ENCODE data around the gene ARAP2. TPM values are rescaled to one million over a fixed set of nuclear protein-coding genes. Genes with fewer than 3 reads are reported as not detected.

The ARAP2 gene
- total RNA-seq, 3 donors from 2014 or later, result 21.3 to 71.4 (median 23.2) TPM

- H3K36me3 ChIP-seq, result no peaks in the 10 kb centered on the region
- no peak for DNase-seq (ENCODE audit: low spot score in 2 of 2)
- no peak overlapping the region for H3K4me3 ChIP-seq
- H3K9me3 ChIP-seq, result no peaks in the 10 kb centered on the region
- H3K27me3 ChIP-seq, result no peaks in the 10 kb centered on the region
- intact Hi-C loops (cut with DNase I; ENCODE audit: low total_unique reads), result no loop called here
- no peak overlapping the region for H3K27ac ChIP-seq
- TF ChIP-seq POLR2A (IDR thresholded peaks at IDR 0.05) (no peak), CTCF (IDR thresholded peaks at IDR 0.05) (no peak), POLR2AphosphoS5 (IDR thresholded peaks at IDR 0.05) (no peak)
- no peaks in the 10 kb centered on the region for H3K4me1 ChIP-seq
Observed at GRCh38 chr4:36128689-36129088, 115.6 kb downstream of the ARAP2 start.

- no peak overlapping the region for H3K27ac ChIP-seq
- TF ChIP-seq POLR2AphosphoS5 (IDR thresholded peaks at IDR 0.05) (no peak), CTCF (IDR thresholded peaks at IDR 0.05) (no peak), POLR2A (IDR thresholded peaks at IDR 0.05) (no peak)
- no peak for DNase-seq (ENCODE audit: low spot score in 2 of 2)
- intact Hi-C loops (cut with DNase I; ENCODE audit: low total_unique reads), result no loop called here
- no peaks in the 10 kb centered on the region for H3K4me1 ChIP-seq
- H3K27me3 ChIP-seq, result no peaks in the 10 kb centered on the region
- H3K36me3 ChIP-seq, result no peaks in the 10 kb centered on the region
- H3K4me3 ChIP-seq, result no peak overlapping the region
- H3K9me3 ChIP-seq, result no peaks in the 10 kb centered on the region
Observed at GRCh38 chr4:36123906-36124305, 120.4 kb downstream of the ARAP2 start.

GRCh38 chr4:36115312-36115711 is 129.0 kb downstream of the ARAP2 start:
- intact Hi-C loops (cut with DNase I; ENCODE audit: low total_unique reads), result no loop called here
- TF ChIP-seq CTCF (IDR thresholded peaks at IDR 0.05), result no peak
- TF ChIP-seq POLR2AphosphoS5 (IDR thresholded peaks at IDR 0.05), result no peak
- TF ChIP-seq POLR2A (IDR thresholded peaks at IDR 0.05), result no peak
- Histone ChIP-seq H3K27me3 (no peaks in the 10 kb centered on the region), H3K4me3 (no peak overlapping the region), H3K4me1 (no peaks in the 10 kb centered on the region), H3K27ac (no peak overlapping the region), H3K9me3 (no peaks in the 10 kb centered on the region), H3K36me3 (no peaks in the 10 kb centered on the region)
- DNase-seq (ENCODE audit: low spot score in 2 of 2), result no peak

- H3K27me3 ChIP-seq, result no peaks in the 10 kb centered on the region
- no peak overlapping the region for H3K27ac ChIP-seq
- H3K36me3 ChIP-seq, result peaks cover 4% of the 10 kb centered on the region
- H3K4me1 ChIP-seq, result no peaks in the 10 kb centered on the region
- DNase-seq (ENCODE audit: low spot score in 2 of 2), result no peak
- intact Hi-C loops (cut with DNase I; ENCODE audit: low total_unique reads), result no loop called here
- no peaks in the 10 kb centered on the region for H3K9me3 ChIP-seq
- H3K4me3 ChIP-seq, result no peak overlapping the region
- no peak for TF ChIP-seq POLR2AphosphoS5 (IDR thresholded peaks at IDR 0.05)
- TF ChIP-seq CTCF (IDR thresholded peaks at IDR 0.05), result no peak
- no peak for TF ChIP-seq POLR2A (IDR thresholded peaks at IDR 0.05)
Observed at GRCh38 chr4:36111172-36111571, 133.1 kb downstream of the ARAP2 start.

GRCh38 chr4:36099509-36099908 is 144.8 kb downstream of the ARAP2 start:
- Histone ChIP-seq H3K4me1 (no peaks in the 10 kb centered on the region), H3K27ac (no peak overlapping the region), H3K4me3 (no peak overlapping the region), H3K36me3 (no peaks in the 10 kb centered on the region), H3K9me3 (no peaks in the 10 kb centered on the region), H3K27me3 (no peaks in the 10 kb centered on the region)
- no peak for TF ChIP-seq CTCF (IDR thresholded peaks at IDR 0.05)
- no peak for TF ChIP-seq POLR2AphosphoS5 (IDR thresholded peaks at IDR 0.05)
- DNase-seq (ENCODE audit: low spot score in 2 of 2), result no peak
- intact Hi-C loops (cut with DNase I; ENCODE audit: low total_unique reads), result loop anchor here (5.0 kb wide), 1 partner anchor 1393 kb away; no protein-coding TSS in a partner anchor
